ENCODE measurements around the gene LDB3. TPM values are rescaled to one million over a fixed set of nuclear protein-coding genes. Genes with fewer than 3 reads are reported as not detected.
A peak's percentile ranks its signal among the peaks of the same experiment; 100 is the strongest.
"Not testable (repeated sequence)": the region's sequence is repeated elsewhere in the genome, so short reads cannot be mapped to it uniquely, and the experiment has no call there.

Gene LDB3
- total RNA-seq, 1 donor from 2014 or later: not detected

GRCh38 chr10:86636311-86636710 is 32.0 kb upstream of the LDB3 start:
- no peak overlapping the region for H3K4me3 ChIP-seq (ENCODE audit: low read depth, low read length)
- no peak for TF ChIP-seq CTCF (conservative IDR thresholded peaks at IDR 0.05; ENCODE audit: low read depth, low read length)
- no peak for DNase-seq (ENCODE audit: low read depth)

GRCh38 chr10:86642021-86642420 is 26.3 kb upstream of the LDB3 start:
- no peak for DNase-seq (ENCODE audit: low read depth)
- H3K4me3 ChIP-seq (ENCODE audit: low read depth, low read length): no peak overlapping the region
- no peak for TF ChIP-seq CTCF (conservative IDR thresholded peaks at IDR 0.05; ENCODE audit: low read depth, low read length)

GRCh38 chr10:86642499-86642898 is 25.8 kb upstream of the LDB3 start:
- TF ChIP-seq CTCF (conservative IDR thresholded peaks at IDR 0.05; ENCODE audit: low read depth, low read length): no peak
- no peak for DNase-seq (ENCODE audit: low read depth)
- no peak overlapping the region for H3K4me3 ChIP-seq (ENCODE audit: low read depth, low read length)

GRCh38 chr10:86644152-86644793 is 24.0 kb upstream of the LDB3 start:
- no peak overlapping the region for H3K4me3 ChIP-seq (ENCODE audit: low read depth, low read length)
- DNase-seq (ENCODE audit: low read depth): no peak
- TF ChIP-seq CTCF (conservative IDR thresholded peaks at IDR 0.05; ENCODE audit: low read depth, low read length): peak; percentile 23

GRCh38 chr10:86644794-86645445 is 23.4 kb upstream of the LDB3 start:
- DNase-seq (ENCODE audit: low read depth): no peak
- no peak for TF ChIP-seq CTCF (conservative IDR thresholded peaks at IDR 0.05; ENCODE audit: low read depth, low read length)

GRCh38 chr10:86645621-86646165 is 22.6 kb upstream of the LDB3 start:
- DNase-seq (ENCODE audit: low read depth); H3K4me3 ChIP-seq (ENCODE audit: low read depth, low read length): not testable (repeated sequence)

More at GRCh38 chr10:86644794-86645445, 23.4 kb upstream of the LDB3 start:
- no peak overlapping the region for H3K4me3 ChIP-seq (ENCODE audit: low read depth, low read length)

- TF ChIP-seq CTCF (conservative IDR thresholded peaks at IDR 0.05; ENCODE audit: low read depth, low read length): no peak
- no peak overlapping the region for H3K4me3 ChIP-seq (ENCODE audit: low read depth, low read length)
- no peak for DNase-seq (ENCODE audit: low read depth)
Measured at GRCh38 chr10:86646532-86646931, 21.8 kb upstream of the LDB3 start.

Data from epithelial cell of proximal tubule (primary cell).